Upper lobe of left lung (tissue), 6 donors: Measurements from ENCODE around the gene GPC2. TPM values are rescaled to one million over a fixed set of nuclear protein-coding genes. Genes with fewer than 3 reads are reported as not detected.
"Not testable (repeated sequence)": the region's sequence is repeated elsewhere in the genome, so short reads cannot be mapped to it uniquely, and the experiment has no call there.

ENCODE experiments used
- ATAC-seq, 2 donors: fragments of 200-7000 bp; cut with Tn5 transposase; one replicate each; pipeline ENCODE4 v1.9.1; 2022; ENCODE audit warnings: mild to moderate bottlenecking in 2 of 2, moderate library complexity in 2 of 2; ENCODE audit not compliant: low FRiP score in 2 of 2
- DNase-seq, 2 donors: peaks; one replicate each; pipeline ENCODE4 v3.0.0-alpha.2; 2019 to 2020
- H3K27ac ChIP-seq, 4 donors: fragments of 200-600 bp; sonication (generic); one replicate each; pipeline ENCODE4 v1.5.1; 2016 to 2019
- H3K27me3 ChIP-seq, 4 donors: fragments of 200-600 bp; sonication (generic); one replicate each; pipeline ENCODE4 v1.5.1; 2017 to 2019
- H3K36me3 ChIP-seq, 4 donors: fragments of 200-600 bp; sonication (generic); one replicate each; pipeline ENCODE4 v1.5.1; 2016 to 2019
- H3K4me1 ChIP-seq, 4 donors: fragments of 200-600 bp; sonication (generic); one replicate each; pipeline ENCODE4 v1.5.1; 2018 to 2019
- H3K4me3 ChIP-seq, 4 donors: fragments of 200-600 bp; sonication (generic); one replicate each; pipeline ENCODE4 v1.5.1; 2017 to 2019; ENCODE audit warnings: mild to moderate bottlenecking in 2 of 4, moderate library complexity in 1 of 4
- H3K9me3 ChIP-seq, 4 donors: fragments of 200-600 bp; sonication (generic); one replicate each; pipeline ENCODE4 v1.5.1; 2018 to 2019
- EP300 ChIP-seq, 4 donors: sonication (generic); formaldehyde crosslinking; IDR thresholded peaks; one replicate each; pipeline ENCODE4 v1.5.1; 2017; ENCODE audit warnings: antibody characterized with exemption in 4 of 4, control low read depth in 2 of 4
- POLR2A ChIP-seq, 4 donors: fragments of 450-650 bp; IDR thresholded peaks; one replicate each; pipeline ENCODE4 v1.5.1; 2016 to 2017; ENCODE audit warnings: antibody characterized with exemption in 4 of 4, mild to moderate bottlenecking in 2 of 4
- POLR2AphosphoS5 ChIP-seq, 2 donors: sonication (generic); formaldehyde crosslinking; IDR thresholded peaks; one replicate each; pipeline ENCODE4 v1.5.1; 2017; ENCODE audit warnings: antibody characterized with exemption in 2 of 2
- WGBS, 2 donors: methylation state at CpG; one replicate each; pipeline ENCODE4 v1.1.5; 2017 to 2018; 5-methylcytosine and 5-hydroxymethylcytosine counted together
- total RNA-seq, 6 donors: library from RNA; depleted of rRNA in 4 of 6; stranded (reverse); fragments of >200 nt in 4 of 6; gene quantifications; one replicate each; pipeline versions ENCODE4 v1.1.0 to v1.2.1, GENCODE V29; 2016 to 2021
- TF ChIP-seq, protein P1 (sequence below), 6 experiments: fragments of 450-650 bp in 4 of 6; fragments of 200-600 bp in 2 of 6; sonication (generic) in 2 of 6; IDR thresholded peaks; one replicate each; pipeline ENCODE4 v1.5.1; 2016 to 2019; ENCODE audit warnings: antibody characterized with exemption in 6 of 6
- donor health status: DM: no; HTN: no; CAD: no; lungs with moderate emphysema.
- donor health status: DM: no; HTN: yes; CAD: no; lungs with severe emphysema.

Gene GPC2
- total RNA-seq, 6 donors from 2014 or later: 0.20 to 25.1 (median 0.96) TPM

DNA sequence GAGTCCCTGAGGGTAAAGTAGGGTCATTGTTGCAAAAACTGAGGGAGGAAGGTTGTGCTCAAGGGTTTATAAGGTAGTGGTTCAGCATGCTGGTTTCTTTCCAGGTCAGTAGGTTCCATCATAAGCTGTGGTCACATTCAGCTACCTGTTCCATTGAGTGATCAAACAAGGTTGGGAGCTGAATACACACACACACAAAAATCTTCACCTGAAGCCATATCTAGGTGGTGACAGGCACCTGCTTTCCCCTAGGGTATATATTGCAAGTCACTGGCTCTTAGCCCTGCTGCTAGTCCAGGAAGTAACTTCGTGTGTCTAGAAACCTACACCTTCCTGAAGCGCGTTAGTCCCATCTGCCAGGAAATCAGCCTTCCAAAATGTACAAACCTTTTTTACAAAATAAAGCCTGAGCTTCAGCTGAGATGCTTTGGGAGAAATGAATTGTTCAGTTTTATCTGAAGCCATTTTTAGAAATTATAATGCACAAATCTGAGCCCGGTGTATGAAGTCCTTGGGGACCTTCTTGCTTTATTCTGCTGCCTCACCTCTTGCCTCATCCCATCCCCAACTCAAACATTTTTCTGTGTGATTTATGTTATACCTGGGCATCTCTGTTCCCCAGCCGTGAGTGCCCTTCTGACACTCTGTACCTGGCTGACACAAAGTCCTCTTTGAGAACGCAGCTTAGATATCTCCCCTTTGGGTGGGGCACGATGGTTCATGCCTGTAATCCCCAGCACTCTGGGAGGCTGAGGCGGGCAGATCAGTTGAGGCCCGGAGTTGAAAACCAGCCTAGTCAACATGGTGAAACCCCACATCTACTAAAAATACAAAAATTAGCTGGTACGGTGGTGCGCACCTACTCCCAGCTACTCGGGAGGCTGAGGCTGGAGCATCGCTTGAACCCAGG is 39.1 kb downstream of the GPC2 start:
- Histone ChIP-seq H3K27me3 (no peaks in the 10 kb centered on the region), H3K27ac (no peak overlapping the region), H3K9me3 (no peaks in the 10 kb centered on the region), H3K4me1 (no peaks in the 10 kb centered on the region), H3K36me3 (no peaks in the 10 kb centered on the region), H3K4me3 (no peak overlapping the region)
- DNase-seq (no peak), ATAC-seq (no peak)
- WGBS, 2 donors: 71 to 74% methylated on average over 13 of the region's 13 CpGs
- TF ChIP-seq, protein P1, sequence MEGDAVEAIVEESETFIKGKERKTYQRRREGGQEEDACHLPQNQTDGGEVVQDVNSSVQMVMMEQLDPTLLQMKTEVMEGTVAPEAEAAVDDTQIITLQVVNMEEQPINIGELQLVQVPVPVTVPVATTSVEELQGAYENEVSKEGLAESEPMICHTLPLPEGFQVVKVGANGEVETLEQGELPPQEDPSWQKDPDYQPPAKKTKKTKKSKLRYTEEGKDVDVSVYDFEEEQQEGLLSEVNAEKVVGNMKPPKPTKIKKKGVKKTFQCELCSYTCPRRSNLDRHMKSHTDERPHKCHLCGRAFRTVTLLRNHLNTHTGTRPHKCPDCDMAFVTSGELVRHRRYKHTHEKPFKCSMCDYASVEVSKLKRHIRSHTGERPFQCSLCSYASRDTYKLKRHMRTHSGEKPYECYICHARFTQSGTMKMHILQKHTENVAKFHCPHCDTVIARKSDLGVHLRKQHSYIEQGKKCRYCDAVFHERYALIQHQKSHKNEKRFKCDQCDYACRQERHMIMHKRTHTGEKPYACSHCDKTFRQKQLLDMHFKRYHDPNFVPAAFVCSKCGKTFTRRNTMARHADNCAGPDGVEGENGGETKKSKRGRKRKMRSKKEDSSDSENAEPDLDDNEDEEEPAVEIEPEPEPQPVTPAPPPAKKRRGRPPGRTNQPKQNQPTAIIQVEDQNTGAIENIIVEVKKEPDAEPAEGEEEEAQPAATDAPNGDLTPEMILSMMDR (IDR thresholded peaks at IDR 0.05): no peak
- TF ChIP-seq POLR2AphosphoS5 (IDR thresholded peaks at IDR 0.05): no peak
- TF ChIP-seq EP300 (IDR thresholded peaks at IDR 0.05): no peak
- TF ChIP-seq POLR2A (IDR thresholded peaks at IDR 0.05): no peak

DNA sequence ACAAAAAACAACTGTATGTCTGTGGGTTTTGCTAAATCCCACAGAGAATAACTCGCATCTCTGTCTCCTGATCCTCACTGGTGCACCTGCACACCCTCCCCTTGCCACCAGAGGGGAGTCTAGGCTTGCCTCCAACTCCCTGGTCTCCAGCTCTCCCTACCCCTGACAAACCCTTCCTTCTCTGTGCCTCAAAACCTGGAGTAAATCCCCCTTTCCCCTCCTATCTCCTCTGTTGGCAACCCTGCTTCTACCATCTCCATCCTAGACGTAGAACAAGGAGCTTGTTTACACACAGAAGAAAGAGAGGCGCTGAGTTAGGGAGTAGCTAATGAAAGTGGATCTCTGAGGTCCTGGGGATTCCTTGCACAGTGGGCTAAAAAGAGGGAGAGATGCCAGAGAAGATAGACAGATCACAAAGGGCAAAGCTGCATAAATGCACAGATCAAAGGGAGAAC is 44.5 kb downstream of the GPC2 start:
- ATAC-seq (peak; percentile 86 to 90), DNase-seq (peak in 1 of 2 donors; percentile 57)

DNA sequence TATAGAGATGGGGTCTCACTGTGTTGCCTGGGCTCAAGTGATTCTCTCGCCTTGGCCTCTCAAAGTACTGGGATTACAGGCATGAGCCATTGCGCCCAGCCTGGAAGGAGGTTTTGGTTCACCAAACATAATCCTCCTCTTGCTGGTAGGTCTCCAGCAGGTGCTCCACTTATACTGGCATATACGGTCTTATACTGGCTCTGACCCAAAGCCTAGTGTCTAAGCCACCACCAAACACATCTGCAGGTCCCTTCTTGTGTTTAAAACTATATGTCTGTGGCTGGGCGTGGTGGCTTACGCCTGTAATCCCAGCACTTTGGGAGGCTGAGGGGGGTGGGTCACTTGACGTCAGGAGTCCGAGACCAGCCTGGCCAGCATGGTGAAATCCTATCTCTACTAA is 45.1 kb downstream of the GPC2 start:
- H3K9me3 ChIP-seq: no peaks in the 10 kb centered on the region
- no peak overlapping the region for H3K4me3 ChIP-seq
- no peak for TF ChIP-seq POLR2A (IDR thresholded peaks at IDR 0.05)
- TF ChIP-seq POLR2AphosphoS5 (IDR thresholded peaks at IDR 0.05): no peak
- DNase-seq (no peak), ATAC-seq (no peak)
- peaks cover 11 to 21% (median 20%) of the 10 kb centered on the region in 4 donors for H3K4me1 ChIP-seq
- 67 to 68% methylated on average over 7 of the region's 7 CpGs for WGBS, 2 donors
- no peak overlapping the region for H3K27ac ChIP-seq
- H3K27me3 ChIP-seq: no peaks in the 10 kb centered on the region
- H3K36me3 ChIP-seq: no peaks in the 10 kb centered on the region

More for the DNA sequence above, 44.5 kb downstream of the GPC2 start:
- Histone ChIP-seq H3K36me3 (no peaks in the 10 kb centered on the region), H3K4me1 (peaks cover 11 to 19% (median 17%) of the 10 kb centered on the region in 4 donors), H3K9me3 (no peaks in the 10 kb centered on the region), H3K27ac (no peak overlapping the region), H3K27me3 (no peaks in the 10 kb centered on the region), H3K4me3 (no peak overlapping the region)
- WGBS, 2 donors: 15 to 25% methylated on average over 3 of the region's 3 CpGs
- no peak for TF ChIP-seq POLR2AphosphoS5 (IDR thresholded peaks at IDR 0.05)
- TF ChIP-seq, protein P1 (IDR thresholded peaks at IDR 0.05): peak; percentile 69 to 87 (median 78)

DNA sequence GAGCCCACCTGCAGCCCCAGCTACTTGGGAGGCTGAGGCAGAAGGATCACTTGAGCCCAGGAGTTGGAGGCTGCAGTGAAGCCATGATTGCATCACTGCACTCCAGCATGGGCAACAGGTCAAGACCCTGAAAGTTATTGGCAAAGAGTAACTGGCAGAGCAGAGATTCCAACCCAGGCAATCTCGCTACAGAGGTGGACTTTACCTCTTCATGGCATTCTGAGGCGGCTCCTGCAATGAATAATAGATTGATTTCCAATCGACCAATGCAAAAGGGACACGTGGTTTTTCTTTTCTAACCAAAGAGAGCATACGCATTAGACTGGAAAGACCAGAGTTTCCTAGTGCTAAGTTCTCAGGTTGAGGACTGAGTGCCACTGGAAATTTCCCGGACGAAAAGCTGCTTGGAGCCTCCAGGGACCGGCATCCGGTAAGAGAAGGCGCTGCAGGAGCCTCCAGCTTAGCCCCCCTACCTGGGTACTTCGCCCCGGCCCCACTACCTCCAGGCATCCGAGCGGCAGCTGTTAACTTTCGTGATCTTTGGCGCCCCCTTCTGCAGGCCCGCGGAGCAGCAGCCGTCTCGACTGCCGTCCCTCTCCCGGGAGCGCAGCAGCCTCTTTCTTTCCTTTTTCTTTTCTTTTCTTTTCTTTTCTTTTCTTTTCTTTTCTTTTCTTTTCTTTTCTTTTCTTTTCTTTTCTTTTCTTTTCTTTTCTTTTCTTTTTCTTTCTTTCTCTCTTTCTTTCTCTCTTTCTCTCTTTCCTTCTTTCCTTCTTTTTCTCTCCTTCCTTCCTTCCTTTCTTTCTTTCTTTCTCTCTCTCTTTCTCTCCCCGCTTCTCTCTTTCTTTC is 46.4 kb downstream of the GPC2 start:
- no peak for TF ChIP-seq EP300 (IDR thresholded peaks at IDR 0.05)
- TF ChIP-seq, protein P1 (IDR thresholded peaks at IDR 0.05): peak; percentile 70 to 87 (median 80)
- H3K27me3 ChIP-seq: no peaks in the 10 kb centered on the region
- H3K4me1 ChIP-seq: peaks cover 14 to 28% (median 25%) of the 10 kb centered on the region in 4 donors
- H3K4me3 ChIP-seq: peak overlapping the region in 2 of 4 donors; percentile 13
- ATAC-seq (peak in 1 of 2 donors; percentile 37), DNase-seq (peak; percentile 81 to 94)
- WGBS, 2 donors: 13 to 15% methylated on average over 24 of the region's 24 CpGs
- H3K36me3 ChIP-seq: no peaks in the 10 kb centered on the region
- H3K9me3 ChIP-seq: no peaks in the 10 kb centered on the region
- H3K27ac ChIP-seq: no peak overlapping the region

DNA sequence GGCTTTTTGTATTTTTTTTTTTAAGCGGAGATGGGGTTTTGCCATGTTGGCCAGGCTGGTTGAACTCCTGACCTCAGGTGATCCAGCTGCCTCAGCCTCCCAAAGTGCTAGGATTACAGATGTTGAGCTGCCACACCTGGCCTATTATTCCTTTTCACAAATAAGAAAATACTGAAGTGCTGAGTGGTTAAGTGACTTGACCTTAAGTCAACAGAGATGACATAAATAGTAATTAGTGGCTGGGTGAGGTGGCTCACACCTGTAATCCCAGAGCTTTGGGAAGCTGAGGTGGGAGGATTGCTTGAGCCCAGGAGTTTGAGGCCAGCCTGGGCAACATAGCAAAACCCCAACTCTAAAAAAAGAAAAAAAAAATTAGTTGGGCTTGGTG is 47.0 kb downstream of the GPC2 start:
- not testable (repeated sequence) for H3K36me3 ChIP-seq, H3K27ac ChIP-seq, H3K9me3 ChIP-seq, H3K27me3 ChIP-seq, DNase-seq, ATAC-seq, H3K4me3 ChIP-seq
- WGBS, 2 donors: 100% methylated on average over 1 of the region's 1 CpG
- H3K4me1 ChIP-seq: peaks cover 18 to 34% (median 28%) of the 10 kb centered on the region in 4 donors
